Hematopoietic multipotent progenitor cell treated with erythropoietin and hydrocortisone succinate and interleukin-3 and kit ligand, for 15 days (in vitro differentiated cells): ENCODE measurements around the gene ZNF282.

Experiments used
- DNase-seq: peaks from one replicate; pipeline ENCODE4 v3.0.0-alpha.2; 2015; ENCODE audit warnings: low spot score

Gene ZNF282

GRCh38 chr7:149191851-149192250 lies 3.5 kb upstream of the ZNF282 start:
- no peak for DNase-seq

- no peak for DNase-seq
These were observed 557 bp upstream of the ZNF282 start for GRCh38 chr7:149194799-149195179.

DNA sequence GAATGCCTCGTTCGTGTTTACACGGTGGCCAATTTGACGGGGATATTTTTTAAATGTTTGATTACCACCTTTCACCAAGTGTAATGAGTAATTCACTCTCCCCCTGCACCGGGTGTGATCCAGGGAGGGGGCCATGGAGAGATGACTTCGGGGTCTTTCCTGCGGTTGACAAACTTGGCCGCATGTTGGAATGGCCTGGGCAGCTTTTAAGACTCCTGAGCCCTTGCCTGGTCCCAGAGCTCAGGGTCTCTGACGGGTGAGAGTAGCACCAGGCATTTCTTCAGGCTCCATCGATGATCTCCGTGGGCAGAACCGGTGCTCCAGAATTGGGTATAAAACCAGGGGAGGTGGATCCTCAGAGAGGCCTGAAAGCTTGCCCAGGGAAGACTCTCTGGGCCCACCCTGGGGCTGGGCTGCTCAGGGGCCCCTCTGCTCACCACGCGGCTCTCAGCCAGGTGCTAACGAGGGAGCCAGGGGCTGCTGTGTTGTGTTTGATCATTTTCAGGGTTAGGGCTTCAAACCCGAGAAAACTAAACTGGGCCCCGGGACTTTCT lies 882 bp downstream of the ZNF282 start:
- peak; percentile 12 for DNase-seq

- peak; percentile 11 for DNase-seq
These were observed 1.4 kb downstream of the ZNF282 start for GRCh38 chr7:149196705-149197171.

DNA sequence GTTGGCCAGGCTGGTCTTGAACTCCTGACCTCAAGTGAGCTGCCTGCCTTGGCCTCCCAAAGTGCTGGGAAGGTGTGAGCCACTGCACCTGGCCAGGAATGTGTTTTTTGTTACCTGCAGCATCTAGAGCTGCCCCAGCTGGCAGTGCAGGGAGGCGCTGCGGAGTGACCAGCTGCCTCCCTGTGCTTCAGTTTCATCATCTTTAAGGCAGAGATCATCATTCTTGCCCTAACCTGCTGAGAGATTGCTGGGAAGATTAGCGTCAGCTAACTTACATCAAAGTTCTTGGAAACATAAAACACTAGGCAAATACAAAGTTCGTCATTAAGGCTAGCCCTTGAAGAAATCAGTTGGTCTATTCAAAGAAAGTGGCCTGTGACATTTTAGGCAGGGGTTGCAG lies 2.3 kb downstream of the ZNF282 start:
- DNase-seq: no peak

- no peak for DNase-seq
These were observed 2.9 kb downstream of the ZNF282 start for GRCh38 chr7:149198161-149198816.

DNA sequence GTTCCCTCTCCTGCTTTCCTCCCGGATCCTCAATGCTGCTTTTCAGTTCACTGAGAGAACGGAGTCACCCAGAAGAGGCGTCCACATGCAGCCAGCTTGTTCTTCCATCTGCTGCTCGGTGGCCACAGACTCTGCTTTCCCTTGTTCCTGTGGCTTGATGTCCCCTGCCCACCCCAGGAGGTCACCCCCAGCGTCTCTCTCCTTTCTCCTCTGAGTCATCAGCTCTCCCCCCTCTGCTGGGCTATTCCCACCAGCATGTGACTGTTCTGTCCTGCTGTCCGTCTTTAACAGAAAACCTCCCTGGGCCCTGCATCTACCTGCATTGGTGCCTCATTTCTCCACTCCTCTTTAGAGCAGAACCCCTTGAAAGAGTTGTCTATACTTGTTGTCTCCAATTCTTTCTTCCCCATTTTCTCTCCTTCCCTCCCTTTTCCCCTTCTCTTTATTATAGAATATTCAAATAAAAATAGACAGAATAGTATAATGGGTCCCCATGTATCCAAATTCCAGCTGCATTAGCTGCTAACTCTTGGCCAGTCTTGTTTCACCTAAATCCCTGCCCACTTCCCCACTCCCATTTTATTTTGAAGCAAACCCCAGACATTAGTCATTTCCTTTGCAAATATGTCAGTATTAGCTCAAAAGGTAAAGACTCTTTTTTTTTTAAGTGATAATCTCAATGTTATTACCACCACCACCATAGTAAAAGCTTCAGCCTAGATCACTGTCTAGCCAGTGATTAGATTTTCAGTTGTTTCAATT lies 4.1 kb downstream of the ZNF282 start:
- DNase-seq: no peak

DNA sequence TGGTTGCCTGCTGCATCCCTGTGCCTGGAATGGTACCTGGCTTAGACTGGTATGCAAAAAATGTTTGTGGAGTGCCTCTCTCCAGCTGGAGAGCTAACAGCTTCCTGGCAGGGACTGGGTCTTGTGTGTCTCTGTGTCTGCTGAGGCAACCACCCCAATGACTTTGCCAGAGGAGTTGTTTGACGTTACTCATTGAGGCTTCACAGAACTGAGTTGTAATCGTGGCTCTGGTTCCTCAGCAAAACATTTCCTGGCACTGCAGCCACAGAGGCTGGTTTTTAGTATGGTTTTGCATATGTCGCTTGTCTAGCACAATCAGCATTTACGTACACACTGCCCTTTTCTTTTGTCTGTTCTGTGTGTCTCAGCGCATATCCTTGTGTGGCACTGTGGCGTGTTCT lies 7.5 kb downstream of the ZNF282 start:
- no peak for DNase-seq

DNA sequence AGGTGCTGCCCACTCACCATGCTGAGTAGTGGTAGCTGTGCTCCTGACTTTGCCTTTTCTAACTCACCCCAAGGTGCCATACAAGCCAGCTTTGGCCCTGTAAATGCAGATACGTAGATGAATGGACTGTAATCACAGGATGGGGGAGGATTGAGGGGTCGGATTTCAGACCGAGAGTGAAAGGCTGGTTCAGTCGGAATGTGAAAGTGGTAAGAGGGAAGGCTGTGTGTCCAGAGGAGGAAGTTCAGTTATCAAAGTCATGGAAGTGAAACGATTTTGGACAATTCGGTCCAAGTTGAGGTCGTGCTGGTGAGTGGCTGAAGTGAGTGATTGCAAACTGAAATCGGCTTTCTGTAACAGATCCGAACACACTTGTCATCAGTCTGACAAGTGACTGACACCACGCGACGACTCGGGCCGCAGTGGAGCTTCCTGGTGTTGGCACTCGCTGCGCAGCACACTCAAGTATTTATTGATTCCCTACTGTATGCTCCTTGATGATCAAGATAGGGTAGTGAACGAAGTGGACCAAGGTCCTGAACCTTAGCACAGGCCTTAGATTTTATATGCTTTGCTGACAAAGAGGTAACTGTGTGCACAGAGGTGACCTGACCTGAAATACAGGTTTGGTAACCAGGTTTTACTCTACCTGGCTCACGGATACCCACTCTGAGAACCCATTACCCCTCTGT lies 10.5 kb downstream of the ZNF282 start:
- DNase-seq: no peak

DNA sequence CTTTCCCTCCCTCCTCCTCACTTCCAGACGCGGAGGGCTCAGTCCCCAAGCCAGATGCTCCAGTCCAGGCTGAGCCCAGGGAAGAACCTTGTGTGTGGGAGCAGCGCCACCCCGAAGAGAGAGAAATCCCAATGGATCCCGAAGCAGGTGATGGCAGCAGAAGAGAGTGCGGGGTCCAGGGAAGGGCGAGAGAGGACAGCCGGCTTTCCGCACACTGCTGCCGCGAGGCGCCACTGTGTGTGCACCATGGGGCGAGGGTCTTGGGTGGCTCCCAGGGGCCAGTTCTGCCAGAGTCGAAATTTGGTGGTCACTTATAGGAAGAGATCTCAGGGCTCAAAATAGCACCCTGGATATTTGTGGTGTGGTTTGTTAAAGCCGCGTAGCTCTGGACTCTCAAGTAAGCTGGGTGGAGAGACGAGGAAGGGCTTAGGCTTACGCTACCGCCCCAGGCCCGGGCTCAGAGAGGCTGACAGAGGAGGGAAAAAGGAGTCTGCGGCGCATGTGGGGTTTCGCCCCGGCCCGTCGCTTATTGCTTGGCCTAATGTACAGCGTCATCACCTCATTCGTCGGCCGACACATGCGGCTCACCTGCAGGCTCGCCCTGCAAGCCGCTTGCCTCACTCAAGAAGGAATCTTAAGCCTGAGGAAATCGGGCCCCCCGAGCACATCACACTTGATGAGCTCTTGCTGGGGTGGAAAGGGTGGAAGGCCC lies 12.1 kb downstream of the ZNF282 start:
- DNase-seq: no peak

GRCh38 chr7:149209518-149210269 lies 14.3 kb downstream of the ZNF282 start:
- peak; percentile 37 for DNase-seq

DNA sequence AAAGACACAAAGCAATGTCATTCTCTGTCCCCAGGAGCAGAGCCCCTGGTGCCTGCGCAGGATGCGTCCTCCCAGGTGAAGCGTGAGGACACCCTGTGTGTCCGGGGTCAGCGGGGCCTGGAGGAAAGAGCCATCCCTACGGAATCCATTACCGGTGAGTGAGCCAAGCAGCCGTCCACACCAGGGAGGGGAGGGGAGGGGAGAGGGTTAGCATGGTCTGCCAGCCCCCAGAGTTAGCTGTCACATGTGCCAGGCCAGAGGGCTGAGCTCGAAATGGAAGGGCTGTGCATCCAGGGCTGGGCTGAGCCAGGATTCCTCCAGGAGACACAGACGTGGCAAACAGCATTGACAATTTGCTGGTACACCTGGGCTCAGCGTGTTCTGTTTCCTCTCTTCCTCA lies 15.2 kb downstream of the ZNF282 start:
- no peak for DNase-seq

DNA sequence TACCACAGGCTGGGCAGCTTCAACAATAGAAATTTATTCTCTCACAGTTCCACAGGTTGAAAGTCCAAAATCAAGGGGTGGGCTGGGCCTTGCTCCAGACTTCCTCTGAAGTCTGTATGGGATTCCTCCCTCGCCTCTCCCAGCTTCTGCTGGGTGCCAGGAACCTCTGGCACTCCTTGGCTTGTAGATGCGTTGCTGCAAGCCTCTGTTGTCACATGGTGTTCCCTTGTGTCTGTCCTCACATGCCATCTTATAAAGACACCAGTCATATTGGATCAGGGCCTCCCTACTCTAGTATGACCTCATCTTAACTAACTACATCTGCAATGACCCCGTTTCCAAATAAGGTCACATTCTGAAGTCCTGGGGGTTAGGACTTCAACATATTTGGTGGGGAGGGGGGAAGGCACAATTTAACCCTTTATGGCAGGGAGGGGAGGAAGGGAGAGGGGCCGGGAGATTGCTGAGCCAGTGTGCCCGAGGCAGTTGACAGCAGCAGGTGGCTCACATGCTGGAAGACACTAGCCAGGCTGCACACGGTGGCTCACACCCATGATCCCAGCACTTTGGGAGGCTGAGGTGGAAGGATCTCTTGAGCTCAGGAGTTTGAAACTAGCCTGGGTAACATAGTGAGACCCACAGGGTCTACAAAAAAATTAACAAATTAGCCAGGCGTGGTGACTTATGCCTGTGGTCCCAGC lies 18.8 kb downstream of the ZNF282 start:
- no peak for DNase-seq

DNA sequence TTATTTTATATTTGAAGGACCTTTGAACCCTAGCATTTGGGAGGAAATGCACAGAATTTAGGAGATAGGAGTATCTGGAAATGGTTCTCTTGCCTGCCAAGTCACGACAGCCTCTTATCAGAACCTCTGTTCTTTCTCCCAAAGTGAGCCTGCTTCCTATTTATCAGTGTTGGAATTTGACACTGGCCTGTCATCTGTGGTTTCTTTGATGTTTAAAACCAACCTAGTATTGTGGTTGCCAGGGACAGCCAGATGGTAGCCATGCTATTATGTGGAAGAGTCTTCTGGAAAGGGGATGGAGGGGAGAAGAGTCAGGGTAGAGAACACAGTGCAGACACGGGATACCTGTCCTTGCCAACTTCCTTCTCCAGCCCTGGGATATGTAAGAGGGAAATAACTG lies 21.1 kb downstream of the ZNF282 start:
- no peak for DNase-seq

- DNase-seq: no peak
These were observed 22.2 kb downstream of the ZNF282 start for GRCh38 chr7:149217570-149217969.

DNA sequence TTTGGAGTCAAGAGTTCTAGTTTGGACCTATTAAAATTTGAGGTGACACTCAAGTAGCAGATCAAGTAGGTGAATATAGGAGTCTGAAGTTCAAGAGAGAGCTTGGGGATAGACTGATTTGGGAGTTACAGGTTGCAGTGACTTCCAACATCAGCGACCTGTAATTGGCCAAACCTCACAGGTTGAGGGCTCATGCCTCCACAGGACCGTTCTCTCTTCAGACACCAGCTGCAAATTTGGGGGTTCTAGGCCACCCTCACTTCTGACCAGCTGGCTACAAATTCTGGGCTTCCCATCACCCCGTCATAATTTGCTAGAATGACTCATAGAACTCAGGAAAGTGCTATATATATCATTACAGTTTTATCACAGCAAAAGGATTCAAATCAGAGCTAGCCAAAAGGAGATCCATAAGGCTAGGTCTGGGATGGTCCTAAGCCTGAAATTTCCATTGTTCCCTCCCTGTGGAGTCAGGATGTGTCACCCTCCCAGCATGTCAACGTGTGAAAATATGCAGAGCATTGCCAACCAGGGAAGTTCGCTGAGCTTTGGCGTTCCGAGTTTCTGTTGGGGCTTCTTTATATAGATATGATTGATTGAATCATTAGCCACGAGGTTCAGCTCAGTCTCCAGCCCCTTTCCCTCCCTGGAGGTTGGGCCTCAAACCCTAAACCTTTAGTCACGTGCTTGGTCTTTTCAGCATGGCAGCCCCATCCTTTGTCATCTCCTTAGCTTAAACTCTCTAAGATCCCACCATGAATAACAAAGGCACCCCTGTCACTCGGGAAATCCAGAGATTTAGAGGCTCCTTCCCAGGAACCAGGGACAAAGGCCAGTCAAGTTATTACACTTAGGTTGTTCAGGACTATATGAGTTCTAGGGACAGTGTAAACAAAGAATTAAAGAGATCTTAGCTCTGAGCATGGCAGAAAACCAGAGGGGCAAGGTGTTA lies 23.4 kb downstream of the ZNF282 start:
- DNase-seq: no peak

DNA sequence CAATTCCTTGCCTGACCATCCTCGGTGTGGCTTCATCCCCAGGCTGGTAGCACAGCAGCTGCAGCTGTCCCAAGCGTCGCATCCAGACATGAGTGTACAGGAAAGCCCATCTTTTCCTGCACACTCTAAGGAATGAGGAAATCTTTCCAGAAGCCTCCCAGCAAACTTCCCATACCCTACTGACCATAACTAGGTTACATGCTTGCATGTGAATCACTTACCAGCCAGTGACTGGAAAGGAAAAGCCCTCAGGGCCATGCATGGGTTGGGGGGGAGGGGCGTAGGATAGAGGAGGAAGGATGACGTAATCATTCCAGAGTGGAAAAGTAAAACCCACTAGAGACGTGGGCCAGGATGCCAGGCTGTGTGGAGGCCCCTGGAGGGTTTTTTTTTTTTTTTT lies 25.2 kb downstream of the ZNF282 start:
- no peak for DNase-seq

GRCh38 chr7:149223176-149223575 lies 27.8 kb downstream of the ZNF282 start:
- DNase-seq: no peak

GRCh38 chr7:149223761-149224160 lies 28.4 kb downstream of the ZNF282 start:
- DNase-seq: no peak

- DNase-seq: no peak
These were observed 29.0 kb downstream of the ZNF282 start for GRCh38 chr7:149224352-149224751.
